Duodenal mucosa (tissue), 2 donors: ENCODE measurements around the gene MAP3K2.

Source experiments
- H3K27ac ChIP-seq: one replicate; pipeline ENCODE4 v1.7.0; 2013; ENCODE audit warnings: low read depth, low read length
- H3K27me3 ChIP-seq, 2 donors: one replicate each; pipeline ENCODE4 v1.7.0; 2013; ENCODE audit warnings: low read length in 2 of 2, control low read depth in 1 of 2; ENCODE audit not compliant: insufficient read depth in 2 of 2, control insufficient read depth in 1 of 2
- H3K36me3 ChIP-seq, 2 donors: one replicate each; pipeline ENCODE4 v1.7.0; 2013; ENCODE audit warnings: low read length in 2 of 2, control low read depth in 1 of 2; ENCODE audit not compliant: insufficient read depth in 2 of 2, control insufficient read depth in 1 of 2
- H3K4me1 ChIP-seq, 2 donors: one replicate each; pipeline ENCODE4 v1.7.0; 2013; ENCODE audit warnings: low read length in 2 of 2, control low read depth in 1 of 2; ENCODE audit not compliant: insufficient read depth in 2 of 2, control insufficient read depth in 1 of 2
- H3K4me3 ChIP-seq, 2 donors: one replicate each; pipeline ENCODE4 v1.7.0; 2013; ENCODE audit warnings: low read length in 2 of 2, low read depth in 1 of 2
- H3K9ac ChIP-seq, 2 donors: one replicate each; pipeline ENCODE4 v1.7.0; 2013; ENCODE audit warnings: low read length in 2 of 2, low read depth in 1 of 2
- H3K9me3 ChIP-seq, 2 donors: one replicate each; pipeline ENCODE4 v1.7.0; 2013; ENCODE audit warnings: low read length in 2 of 2, control low read depth in 1 of 2; ENCODE audit not compliant: control insufficient read depth in 1 of 2

The MAP3K2 gene

GRCh38 chr2:127426501-127427354 lies 39.0 kb upstream of the MAP3K2 start:
- H3K4me3 ChIP-seq, result no peak overlapping the region
- no peaks in the 10 kb centered on the region for H3K36me3 ChIP-seq
- H3K4me1 ChIP-seq, result peaks cover 0 to 4% of the 10 kb centered on the region in 2 donors
- peaks cover 5 to 7% of the 10 kb centered on the region in 2 donors for H3K27me3 ChIP-seq
- H3K9me3 ChIP-seq, result no peaks in the 10 kb centered on the region
- no peak overlapping the region for H3K27ac ChIP-seq
- no peak overlapping the region for H3K9ac ChIP-seq

GRCh38 chr2:127425540-127426490 lies 38.0 kb upstream of the MAP3K2 start:
- H3K4me3 ChIP-seq, result no peak overlapping the region
- no peaks in the 10 kb centered on the region for H3K36me3 ChIP-seq
- no peak overlapping the region for H3K9ac ChIP-seq
- no peak overlapping the region for H3K27ac ChIP-seq
- no peaks in the 10 kb centered on the region for H3K9me3 ChIP-seq
- H3K4me1 ChIP-seq, result peaks cover 0 to 4% of the 10 kb centered on the region in 2 donors
- H3K27me3 ChIP-seq, result peaks cover 5 to 7% of the 10 kb centered on the region in 2 donors

- no peak overlapping the region for H3K27ac ChIP-seq
- peaks cover 5 to 7% of the 10 kb centered on the region in 2 donors for H3K27me3 ChIP-seq
- H3K36me3 ChIP-seq, result no peaks in the 10 kb centered on the region
- no peak overlapping the region for H3K9ac ChIP-seq
- peaks cover 0 to 4% of the 10 kb centered on the region in 2 donors for H3K4me1 ChIP-seq
- no peak overlapping the region for H3K4me3 ChIP-seq
- no peaks in the 10 kb centered on the region for H3K9me3 ChIP-seq
Observed at GRCh38 chr2:127424598-127425520, 37.1 kb upstream of the MAP3K2 start.

GRCh38 chr2:127423880-127424279 lies 36.1 kb upstream of the MAP3K2 start:
- H3K9me3 ChIP-seq, result no peaks in the 10 kb centered on the region
- no peak overlapping the region for H3K9ac ChIP-seq
- peak overlapping the region; percentile 53 to 57 for H3K4me3 ChIP-seq
- H3K27ac ChIP-seq, result no peak overlapping the region
- no peaks in the 10 kb centered on the region for H3K36me3 ChIP-seq
- H3K4me1 ChIP-seq, result peaks cover 0 to 4% of the 10 kb centered on the region in 2 donors
- peaks cover 5 to 7% of the 10 kb centered on the region in 2 donors for H3K27me3 ChIP-seq

GRCh38 chr2:127423478-127423843 lies 35.7 kb upstream of the MAP3K2 start:
- Histone ChIP-seq H3K27me3 (peaks cover 5 to 7% of the 10 kb centered on the region in 2 donors), H3K27ac (no peak overlapping the region), H3K4me1 (peaks cover 0 to 4% of the 10 kb centered on the region in 2 donors), H3K4me3 (peak overlapping the region; percentile 53 to 57), H3K36me3 (no peaks in the 10 kb centered on the region), H3K9ac (peak overlapping the region; percentile 10 to 38), H3K9me3 (no peaks in the 10 kb centered on the region)

- peaks cover 5 to 7% of the 10 kb centered on the region in 2 donors for H3K27me3 ChIP-seq
- peaks cover 0 to 4% of the 10 kb centered on the region in 2 donors for H3K4me1 ChIP-seq
- peak overlapping the region; percentile 53 to 57 for H3K4me3 ChIP-seq
- H3K9ac ChIP-seq, result peak overlapping the region; percentile 10 to 38
- no peak overlapping the region for H3K27ac ChIP-seq
- H3K36me3 ChIP-seq, result no peaks in the 10 kb centered on the region
- no peaks in the 10 kb centered on the region for H3K9me3 ChIP-seq
Observed at GRCh38 chr2:127422559-127423477, 35.0 kb upstream of the MAP3K2 start.

- H3K9ac ChIP-seq, result no peak overlapping the region
- H3K9me3 ChIP-seq, result no peaks in the 10 kb centered on the region
- H3K27me3 ChIP-seq, result peaks cover 5 to 7% of the 10 kb centered on the region in 2 donors
- no peak overlapping the region for H3K27ac ChIP-seq
- H3K36me3 ChIP-seq, result no peaks in the 10 kb centered on the region
- H3K4me3 ChIP-seq, result no peak overlapping the region
- peaks cover 0 to 4% of the 10 kb centered on the region in 2 donors for H3K4me1 ChIP-seq
Observed at GRCh38 chr2:127421871-127422558, 34.2 kb upstream of the MAP3K2 start.

GRCh38 chr2:127421116-127421800 lies 33.5 kb upstream of the MAP3K2 start:
- H3K27me3 ChIP-seq, result peaks cover 5 to 7% of the 10 kb centered on the region in 2 donors
- no peak overlapping the region for H3K27ac ChIP-seq
- no peak overlapping the region for H3K4me3 ChIP-seq
- no peaks in the 10 kb centered on the region for H3K36me3 ChIP-seq
- H3K9me3 ChIP-seq, result no peaks in the 10 kb centered on the region
- no peak overlapping the region for H3K9ac ChIP-seq
- peaks cover 7 to 8% of the 10 kb centered on the region in 2 donors for H3K4me1 ChIP-seq
